PC-3 (cell line): Measurements from ENCODE around the gene CTRL. TPM values are rescaled to one million over a fixed set of nuclear protein-coding genes. Genes with fewer than 3 reads are reported as not detected.
A peak's percentile ranks its signal among the peaks of the same experiment; 100 is the strongest.

ENCODE experiments used
- ATAC-seq: fragments of 200-7000 bp; cut with Tn5 transposase; 2 replicates; pipeline ENCODE4 v1.9.1; 2020; ENCODE audit warnings: mild to moderate bottlenecking, moderate library complexity
- BruUV-seq: library from RNA; stranded (reverse); fragments of 400-500 nt; replicated peaks from 2 replicates; lab custom pipeline; 2021; lab: Mats Ljungman, UMichigan
- CTCF ChIA-PET: fragments of 300-600 bp; sonication (Branson Sonifier 250); formaldehyde crosslinking; loops from one replicate; lab custom pipeline; 2022; ENCODE audit warnings: antibody characterized with exemption; lab: Charles Lee
- POLR2A ChIA-PET: fragments of 300-600 bp; sonication (Branson Sonifier 250); formaldehyde crosslinking; loops from one replicate; lab custom pipeline; 2022; ENCODE audit warnings: antibody characterized with exemption; ENCODE audit not compliant: unreplicated experiment; lab: Charles Lee
- DNase-seq: peaks from one replicate; pipeline ENCODE4 v3.0.0-alpha.2; 2015
- H2AFZ ChIP-seq: fragments of 300-600 bp; sonication (generic); 2 replicates; pipeline ENCODE4 v1.6.0; 2016; ENCODE audit warnings: antibody characterized with exemption, low read length
- H3F3A ChIP-seq: fragments of 300-600 bp; sonication (generic); one replicate; pipeline ENCODE4 v1.6.0; 2017; ENCODE audit warnings: antibody characterized with exemption, low read length, control low read depth, mild to moderate bottlenecking; ENCODE audit not compliant: unreplicated experiment
- H3K27ac ChIP-seq: fragments of 300-600 bp; sonication (generic); 2 replicates; pipeline ENCODE4 v1.5.1; 2016; ENCODE audit warnings: mild to moderate bottlenecking, low read length
- H3K27me3 ChIP-seq: fragments of 300-600 bp; sonication (generic); 2 replicates; pipeline ENCODE4 v1.6.1; 2016; ENCODE audit warnings: low read length, mixed read lengths
- H3K36me3 ChIP-seq: fragments of 300-600 bp; sonication (generic); 2 replicates; pipeline ENCODE4 v1.6.1; 2016; ENCODE audit warnings: low read depth, mixed run types, low read length, mixed read lengths
- H3K4me1 ChIP-seq: fragments of 300-600 bp; sonication (generic); 2 replicates; pipeline ENCODE4 v1.5.1; 2016; ENCODE audit warnings: low read length; ENCODE audit not compliant: insufficient read depth
- H3K4me2 ChIP-seq: fragments of 300-600 bp; sonication (generic); 2 replicates; pipeline ENCODE4 v1.6.0; 2016; ENCODE audit warnings: low read length
- H3K4me3 ChIP-seq: fragments of 300-600 bp; sonication (generic); 2 replicates; pipeline ENCODE4 v1.5.1; 2016; ENCODE audit warnings: mild to moderate bottlenecking, low read length, mixed read lengths
- H3K79me2 ChIP-seq: fragments of 300-600 bp; sonication (generic); 2 replicates; pipeline ENCODE4 v1.6.1; 2017; ENCODE audit warnings: low read length, mixed read lengths
- H3K9ac ChIP-seq: fragments of 300-600 bp; sonication (generic); 2 replicates; pipeline ENCODE4 v1.6.0; 2016; ENCODE audit warnings: mild to moderate bottlenecking, low read length
- H3K9me2 ChIP-seq: fragments of 300-600 bp; sonication (generic); replicated peaks from 2 replicates; pipeline ENCODE4 v1.6.1; 2016; ENCODE audit warnings: mixed run types, low read length, mixed read lengths
- H3K9me3 ChIP-seq: fragments of 300-600 bp; sonication (generic); 2 replicates; pipeline ENCODE4 v1.6.1; 2016; ENCODE audit warnings: low read length, mixed read lengths
- H4K20me1 ChIP-seq: fragments of 300-600 bp; sonication (generic); 2 replicates; pipeline ENCODE4 v1.6.1; 2016; ENCODE audit warnings: low read length, mixed read lengths
- EZH2 ChIP-seq: fragments of 300-600 bp; sonication (generic); IDR thresholded peaks from one replicate; pipeline ENCODE4 v1.6.1; 2017; ENCODE audit warnings: antibody characterized with exemption, mild to moderate bottlenecking, low read length; ENCODE audit not compliant: unreplicated experiment
- EZH2phosphoT487 ChIP-seq: fragments of 300-600 bp; sonication (generic); IDR thresholded peaks from 2 replicates; pipeline ENCODE4 v1.6.1; 2018; ENCODE audit warnings: mild to moderate bottlenecking, antibody characterized with exemption, low read length, borderline replicate concordance
- intact Hi-C: fragments of 100-400 bp; cut with micrococcal nuclease; formaldehyde crosslinking; loops from 2 replicates; pipeline ENCODE4 v1.9.0; 2023
- total RNA-seq: library from RNA; depleted of rRNA; stranded (reverse); fragments of >200 nt; gene quantifications from 2 replicates; pipeline ENCODE4 v1.2.3, GENCODE V29; 2014
- TF ChIP-seq, protein P1 (sequence below): fragments of 300-600 bp; sonication (generic); conservative IDR thresholded peaks from 2 replicates; pipeline ENCODE4 v1.5.1; 2017; ENCODE audit warnings: antibody characterized with exemption, low read depth, mild to moderate bottlenecking, low read length

The CTRL gene
- total RNA-seq, 1 experiment from 2014 or later, result 1.6 TPM

DNA sequence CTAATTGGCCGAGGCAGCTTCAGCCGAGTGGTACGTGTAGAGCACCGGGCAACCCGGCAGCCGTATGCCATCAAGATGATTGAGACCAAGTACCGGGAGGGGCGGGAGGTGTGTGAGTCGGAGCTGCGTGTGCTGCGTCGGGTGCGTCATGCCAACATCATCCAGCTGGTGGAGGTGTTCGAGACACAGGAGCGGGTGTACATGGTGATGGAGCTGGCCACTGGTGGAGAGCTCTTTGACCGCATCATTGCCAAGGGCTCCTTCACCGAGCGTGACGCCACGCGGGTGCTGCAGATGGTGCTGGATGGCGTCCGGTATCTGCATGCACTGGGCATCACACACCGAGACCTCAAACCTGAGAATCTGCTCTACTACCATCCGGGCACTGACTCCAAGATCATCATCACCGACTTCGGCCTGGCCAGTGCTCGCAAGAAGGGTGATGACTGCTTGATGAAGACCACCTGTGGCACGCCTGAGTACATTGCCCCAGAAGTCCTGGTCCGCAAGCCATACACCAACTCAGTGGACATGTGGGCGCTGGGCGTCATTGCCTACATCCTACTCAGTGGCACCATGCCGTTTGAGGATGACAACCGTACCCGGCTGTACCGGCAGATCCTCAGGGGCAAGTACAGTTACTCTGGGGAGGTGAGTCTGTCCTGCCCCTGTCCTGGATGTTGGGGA is 22.5 kb downstream of the CTRL start:
- no peaks in the 10 kb centered on the region for H3K36me3 ChIP-seq
- ATAC-seq, result no peak
- POLR2A ChIA-PET, result no interaction called here
- CTCF ChIA-PET, result no interaction called here
- intact Hi-C loops, result no loop called here
- no peaks in the 10 kb centered on the region for H3K79me2 ChIP-seq
- TSS peak; percentile 30 for BruUV-seq
- H3K4me1 ChIP-seq, result no peaks in the 10 kb centered on the region
- H3K27me3 ChIP-seq, result no peaks in the 10 kb centered on the region
- H3K4me3 ChIP-seq, result no peak overlapping the region
- no peak overlapping the region for H3K4me2 ChIP-seq
- H4K20me1 ChIP-seq, result no peaks in the 10 kb centered on the region
- H3F3A ChIP-seq, result no peaks in the 10 kb centered on the region
- no peak overlapping the region for H2AFZ ChIP-seq
- H3K9me3 ChIP-seq, result no peaks in the 10 kb centered on the region
- no peak overlapping the region for H3K27ac ChIP-seq
- DNase-seq, result no peak
- TF ChIP-seq EZH2 (no peak), EZH2phosphoT487 (no peak)
- TF ChIP-seq, protein P1, sequence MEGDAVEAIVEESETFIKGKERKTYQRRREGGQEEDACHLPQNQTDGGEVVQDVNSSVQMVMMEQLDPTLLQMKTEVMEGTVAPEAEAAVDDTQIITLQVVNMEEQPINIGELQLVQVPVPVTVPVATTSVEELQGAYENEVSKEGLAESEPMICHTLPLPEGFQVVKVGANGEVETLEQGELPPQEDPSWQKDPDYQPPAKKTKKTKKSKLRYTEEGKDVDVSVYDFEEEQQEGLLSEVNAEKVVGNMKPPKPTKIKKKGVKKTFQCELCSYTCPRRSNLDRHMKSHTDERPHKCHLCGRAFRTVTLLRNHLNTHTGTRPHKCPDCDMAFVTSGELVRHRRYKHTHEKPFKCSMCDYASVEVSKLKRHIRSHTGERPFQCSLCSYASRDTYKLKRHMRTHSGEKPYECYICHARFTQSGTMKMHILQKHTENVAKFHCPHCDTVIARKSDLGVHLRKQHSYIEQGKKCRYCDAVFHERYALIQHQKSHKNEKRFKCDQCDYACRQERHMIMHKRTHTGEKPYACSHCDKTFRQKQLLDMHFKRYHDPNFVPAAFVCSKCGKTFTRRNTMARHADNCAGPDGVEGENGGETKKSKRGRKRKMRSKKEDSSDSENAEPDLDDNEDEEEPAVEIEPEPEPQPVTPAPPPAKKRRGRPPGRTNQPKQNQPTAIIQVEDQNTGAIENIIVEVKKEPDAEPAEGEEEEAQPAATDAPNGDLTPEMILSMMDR, result no peak
- no peak overlapping the region for H3K9ac ChIP-seq
- H3K9me2 ChIP-seq, result no peaks in the 10 kb centered on the region

DNA sequence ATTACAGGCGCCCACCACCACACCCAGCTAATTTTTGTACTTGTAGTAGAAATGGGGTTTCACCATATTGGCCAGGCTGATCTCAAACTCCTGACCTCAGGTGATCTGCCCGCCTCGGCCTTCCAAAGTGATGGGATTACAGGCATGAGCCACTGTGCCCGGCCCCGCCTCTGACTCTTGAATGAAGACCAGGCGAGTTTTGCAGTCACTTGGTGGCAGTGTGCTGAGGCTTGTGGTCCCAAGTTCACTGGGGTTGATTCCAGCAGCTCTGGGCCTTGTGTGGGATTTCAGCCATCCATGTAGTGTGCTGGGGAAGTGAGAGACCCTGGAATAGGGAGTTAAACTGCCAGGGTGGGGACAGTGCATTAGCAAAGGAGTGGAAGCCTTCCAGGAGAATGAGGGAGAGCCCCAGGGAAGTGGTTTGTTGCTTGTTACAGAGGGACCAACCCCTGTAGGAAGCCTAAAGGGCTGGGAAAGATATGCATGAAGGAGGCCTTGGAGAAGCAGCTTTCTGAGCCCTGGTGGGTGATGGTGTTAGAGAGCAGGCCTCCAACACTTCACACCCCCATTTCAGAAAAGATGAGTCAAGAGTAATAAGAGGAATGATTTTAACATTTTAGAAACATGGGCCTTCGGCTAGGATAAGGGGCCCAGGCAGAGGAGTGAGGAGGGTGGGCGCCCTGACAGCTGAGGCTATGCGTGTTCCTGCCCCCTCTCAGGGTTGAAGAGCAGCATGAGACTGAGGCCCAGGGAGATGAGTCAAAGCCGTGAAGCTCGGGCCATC is 24.1 kb downstream of the CTRL start:
- Histone ChIP-seq H3F3A (no peaks in the 10 kb centered on the region), H2AFZ (no peak overlapping the region), H3K79me2 (no peaks in the 10 kb centered on the region), H3K9me3 (no peaks in the 10 kb centered on the region), H3K4me3 (no peak overlapping the region), H3K9me2 (no peaks in the 10 kb centered on the region), H3K9ac (no peak overlapping the region), H4K20me1 (no peaks in the 10 kb centered on the region), H3K4me1 (no peaks in the 10 kb centered on the region), H3K4me2 (no peak overlapping the region), H3K27ac (no peak overlapping the region), H3K27me3 (no peaks in the 10 kb centered on the region), H3K36me3 (no peaks in the 10 kb centered on the region)
- no peak for ATAC-seq
- TF ChIP-seq EZH2 (no peak), EZH2phosphoT487 (no peak)
- TF ChIP-seq, protein P1, result no peak
- no peak for DNase-seq
- ChIA-PET CTCF (no interaction called here), POLR2A (no interaction called here)
- BruUV-seq, result no TSS peak
- intact Hi-C loops, result no loop called here

DNA sequence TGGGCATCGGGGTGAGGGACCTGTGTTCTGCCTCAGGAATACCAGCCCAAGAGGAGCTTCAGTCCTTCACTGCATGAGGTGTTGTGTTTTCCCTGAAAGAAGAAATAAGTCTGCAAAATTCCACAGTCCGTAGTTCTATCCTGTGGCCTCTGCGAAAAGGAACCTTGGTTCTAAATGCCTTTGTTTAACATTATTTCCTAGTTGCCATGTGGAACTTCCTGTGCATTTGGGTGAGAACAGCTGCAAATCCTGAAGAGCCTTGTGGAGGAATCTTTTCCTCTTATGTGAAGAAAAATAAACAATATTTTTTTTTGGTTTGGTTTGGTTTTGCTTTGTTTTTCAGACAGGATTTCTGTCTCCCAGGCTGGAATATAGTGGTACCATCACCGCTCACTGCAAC is 28.8 kb downstream of the CTRL start:
- Histone ChIP-seq H3K27ac (no peak overlapping the region), H3K27me3 (no peaks in the 10 kb centered on the region), H3K9me2 (no peaks in the 10 kb centered on the region), H3K36me3 (no peaks in the 10 kb centered on the region), H3K9ac (no peak overlapping the region), H2AFZ (no peak overlapping the region), H3K4me3 (no peak overlapping the region), H3K4me2 (no peak overlapping the region), H4K20me1 (no peaks in the 10 kb centered on the region), H3K4me1 (no peaks in the 10 kb centered on the region), H3K79me2 (no peaks in the 10 kb centered on the region), H3K9me3 (no peaks in the 10 kb centered on the region), H3F3A (no peaks in the 10 kb centered on the region)
- POLR2A ChIA-PET, result no interaction called here
- ATAC-seq (no peak), DNase-seq (no peak)
- intact Hi-C loops, result no loop called here
- TF ChIP-seq EZH2phosphoT487, result no peak
- CTCF ChIA-PET, result no interaction called here
- BruUV-seq, result no TSS peak
